ENCODE measurements around the gene RAB11FIP3.

GRCh38 chr16:567373-568256, 142.2 kb downstream of the RAB11FIP3 start:
- no peak for TF ChIP-seq CTCF (conservative IDR thresholded peaks at IDR 0.05; ENCODE audit: low read length)
- TF ChIP-seq EZH2phosphoT487 (IDR thresholded peaks at IDR 0.05; ENCODE audit: borderline replicate concordance, low read depth, low read length), result no peak

Measured in OCI-LY7 (cell line).